Measurements from ENCODE around the gene GPI.

GPI gene

GRCh38 chr19:34404109-34404909 is 39.3 kb downstream of the GPI start, which contains the start of gene PDCD2L:
Gene PDCD2L, plus strand, starts transcription at chr19:34404399. Its CDS starts 32 bp downstream, at chr19:34404431.
- peak; percentile 81 for DNase-seq (ENCODE audit: low spot score)

- no peak for DNase-seq (ENCODE audit: low spot score)
Measured at GRCh38 chr19:34405892-34406660, 41.1 kb downstream of the GPI start.

GRCh38 chr19:34408411-34408810 is 43.4 kb downstream of the GPI start:
- no peak for DNase-seq (ENCODE audit: low spot score)

DNA sequence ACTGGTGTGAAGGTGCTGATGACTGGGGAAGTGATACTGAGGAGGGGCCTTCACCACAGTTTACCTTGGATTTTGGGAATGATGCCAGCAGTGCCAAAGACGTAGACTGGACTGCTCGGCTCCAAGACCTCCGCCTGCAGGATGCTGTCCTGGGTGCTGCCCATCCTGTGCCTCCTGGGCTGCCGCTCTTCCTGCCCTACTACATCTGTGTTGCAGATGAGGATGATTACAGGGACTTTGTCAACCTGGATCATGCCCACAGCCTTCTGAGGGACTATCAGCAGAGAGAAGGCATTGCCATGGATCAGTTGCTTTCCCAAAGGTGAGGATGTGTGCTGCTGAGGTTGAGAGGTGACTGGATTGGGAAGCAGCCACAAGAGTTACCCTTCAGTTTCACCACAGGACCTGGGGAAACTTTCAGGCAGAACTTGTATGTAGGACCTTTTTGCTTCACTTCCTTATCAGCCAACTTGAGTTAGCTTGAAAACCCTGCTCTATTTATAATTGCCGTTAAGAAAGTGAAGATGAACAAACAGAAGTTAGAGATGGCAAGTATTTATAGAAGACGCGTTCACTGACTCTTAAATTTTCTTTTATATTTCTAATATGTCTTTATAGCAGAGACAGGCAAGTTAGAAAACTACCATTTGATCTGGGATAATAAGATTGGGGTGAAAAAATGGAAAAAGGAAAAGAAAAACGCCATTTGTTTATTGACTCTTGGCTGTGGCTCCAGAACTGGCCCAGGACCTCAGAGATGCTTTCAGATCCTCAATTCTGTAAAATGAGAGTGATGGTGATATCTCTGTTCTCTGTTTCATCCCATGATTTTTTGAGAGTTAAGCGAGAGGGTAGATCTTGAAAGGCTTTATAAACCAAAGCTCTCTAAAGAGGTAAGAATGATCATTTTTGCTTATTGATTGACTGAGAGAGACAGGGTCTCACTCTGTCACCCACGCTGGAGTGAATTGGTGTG is 44.5 kb downstream of the GPI start:
- DNase-seq (ENCODE audit: low spot score) = no peak

- no peak for DNase-seq (ENCODE audit: low spot score)
Measured at GRCh38 chr19:34411216-34411615, 46.2 kb downstream of the GPI start.

GRCh38 chr19:34416021-34416545 is 51.1 kb downstream of the GPI start:
- DNase-seq (ENCODE audit: low spot score) = no peak

GRCh38 chr19:34418300-34418699 is 53.3 kb downstream of the GPI start:
- DNase-seq (ENCODE audit: low spot score) = no peak

DNA sequence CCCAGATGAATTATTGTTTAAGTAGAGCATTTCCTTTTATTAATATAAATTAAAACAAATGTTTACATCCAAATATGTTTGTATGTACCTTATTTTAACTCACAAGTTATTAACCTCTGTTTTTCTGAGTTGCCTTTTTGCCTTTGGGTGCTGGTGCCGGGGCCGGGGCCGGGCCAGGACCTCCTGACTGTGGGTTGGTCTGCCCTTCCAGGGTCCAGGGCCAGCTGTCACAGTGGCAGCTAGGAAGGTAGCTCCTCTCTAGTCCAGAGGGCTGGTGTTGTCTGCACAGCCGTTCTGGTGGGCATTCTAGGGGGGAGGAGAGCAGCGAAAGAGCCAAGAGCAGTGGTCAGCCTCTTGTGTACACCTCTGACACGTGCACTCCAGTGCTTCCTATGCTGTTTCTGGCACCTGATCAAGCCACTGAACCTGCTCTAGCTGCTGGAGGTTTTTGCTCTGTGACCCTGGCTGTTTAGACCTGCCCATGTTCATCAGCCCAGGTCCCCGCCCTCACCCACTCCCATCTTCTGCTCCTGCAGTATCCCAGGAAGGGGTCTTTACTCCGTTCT is 61.2 kb downstream of the GPI start:
- DNase-seq (ENCODE audit: low spot score) = no peak

- DNase-seq (ENCODE audit: low spot score) = peak; percentile 39
Measured at GRCh38 chr19:34428549-34429285, 63.7 kb downstream of the GPI start.

DNA sequence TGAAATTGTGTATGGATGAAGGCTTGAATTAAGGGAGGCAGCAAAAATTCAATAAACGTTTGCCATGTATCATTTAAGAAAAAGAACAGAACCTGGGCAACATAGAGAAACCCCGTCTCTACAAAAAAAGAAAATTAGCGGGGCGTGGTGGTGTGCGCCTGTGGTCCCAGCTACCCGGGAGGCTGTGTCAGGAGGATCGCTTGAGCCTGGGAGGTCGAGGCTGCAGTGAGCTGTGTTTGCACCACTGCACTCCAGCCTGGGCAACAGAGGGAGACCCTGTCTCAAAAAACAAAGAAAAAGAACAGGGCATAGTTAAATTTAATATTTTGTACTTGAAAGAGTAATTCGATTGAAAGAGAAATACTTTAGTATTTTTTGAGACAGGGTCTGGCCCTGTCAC is 64.6 kb downstream of the GPI start:
- DNase-seq (ENCODE audit: low spot score) = no peak

GRCh38 chr19:34430738-34431625 is 66.0 kb downstream of the GPI start:
- DNase-seq (ENCODE audit: low spot score) = peak; percentile 14

GRCh38 chr19:34431681-34432402 is 66.8 kb downstream of the GPI start:
- DNase-seq (ENCODE audit: low spot score) = no peak

DNA sequence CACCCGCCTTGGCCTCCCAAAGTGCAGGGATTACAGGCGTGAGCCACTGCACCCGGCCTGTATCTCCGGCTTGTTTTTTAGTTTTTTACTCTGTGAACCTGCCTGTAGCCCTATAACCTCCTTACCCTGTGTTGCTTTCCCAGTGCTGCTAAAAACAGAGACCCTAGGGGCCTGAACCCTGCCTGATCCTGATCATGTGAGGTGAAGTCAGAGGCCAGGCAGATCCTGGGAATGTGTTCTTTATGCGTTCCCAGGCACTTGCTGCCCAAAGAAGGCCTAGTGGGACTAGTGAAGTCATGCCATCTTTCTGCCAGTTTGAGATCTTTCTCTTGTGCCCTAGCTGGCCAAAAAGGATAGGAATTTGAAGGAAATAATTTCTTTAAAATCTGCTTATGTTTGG is 67.8 kb downstream of the GPI start:
- no peak for DNase-seq (ENCODE audit: low spot score)

GRCh38 chr19:34436716-34437115 is 71.7 kb downstream of the GPI start:
- DNase-seq (ENCODE audit: low spot score) = no peak

- no peak for DNase-seq (ENCODE audit: low spot score)
Measured at GRCh38 chr19:34448191-34448590, 83.2 kb downstream of the GPI start.

All from putamen (tissue), 1 donor.